Measurements from ENCODE around the gene EEIG1. TPM values are rescaled to one million over a fixed set of nuclear protein-coding genes. Genes with fewer than 3 reads are reported as not detected.
A peak's percentile ranks its signal among the peaks of the same experiment; 100 is the strongest.

EEIG1 gene
- polyA plus RNA-seq, 1 experiment, result 26.6 TPM

DNA sequence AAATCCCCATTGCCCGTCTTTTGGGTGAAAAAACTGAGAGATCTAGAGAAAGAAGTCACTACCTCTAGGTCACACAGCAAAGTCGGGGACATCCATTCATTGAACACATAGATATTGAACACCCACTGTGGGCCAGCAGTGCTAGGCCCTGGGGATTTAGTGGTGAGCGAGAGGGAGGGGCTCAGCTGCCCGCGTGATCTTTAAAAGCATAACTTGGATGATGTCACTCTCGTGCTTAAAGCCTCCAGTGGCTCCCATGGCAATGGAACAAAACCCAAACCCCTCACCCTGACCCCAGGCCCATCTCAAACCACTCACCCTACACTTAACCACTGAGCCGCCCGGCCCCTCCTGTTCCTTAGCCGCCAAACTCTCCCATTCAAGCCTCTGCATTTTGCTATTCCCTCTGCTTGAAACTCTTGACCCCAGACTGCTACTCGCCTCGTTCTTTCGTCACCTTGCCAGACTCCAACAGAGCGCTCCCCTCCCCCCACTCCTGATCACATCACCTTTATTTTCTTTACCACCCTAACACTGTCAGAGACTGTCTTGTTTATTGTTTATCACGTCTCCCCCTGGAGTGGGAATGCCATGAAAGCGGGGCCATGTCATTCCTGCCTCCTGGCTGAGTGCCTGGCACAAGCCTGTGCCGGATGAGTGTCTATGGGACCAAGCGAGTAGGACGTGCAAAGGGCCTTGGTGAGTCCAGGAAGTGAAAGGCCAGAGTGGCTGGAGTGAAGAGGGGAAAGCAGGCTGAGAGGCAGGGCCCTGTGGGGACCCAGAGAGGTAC, 49.5 kb downstream of the EEIG1 start:
- peaks cover 4% of the 10 kb centered on the region for H3K36me3 ChIP-seq (ENCODE audit: control insufficient read depth, insufficient read depth, low read length)
- H3K4me3 ChIP-seq (ENCODE audit: low read depth, low read length), result peak overlapping the region; percentile 52
- POLR2A ChIA-PET, result no interaction called here
- no peaks in the 10 kb centered on the region for H3K27me3 ChIP-seq (ENCODE audit: control insufficient read depth, insufficient read depth, low read length)
- no peak for TF ChIP-seq CTCF (IDR thresholded peaks at IDR 0.05; ENCODE audit: insufficient read depth, low read depth, low read length)
- CTCF ChIA-PET, result interaction anchor here (1.0 to 2.0 kb wide), 7 partner anchors 10 to 197 kb away, joined by 3 to 11 read pairs (median 6); partner anchors contain the start of gene TOR2A
- DNase-seq (ENCODE audit: low read depth), result no peak

Other genes with a start within 250 kb of the EEIG1 start
- gene TOR2A, start 245.7 kb downstream of the EEIG1 start, polyA plus RNA-seq (2011; rRNA removed), result 4.8 and 8.0 TPM in 2 replicates
- 0.04 and 0.06 TPM in 2 replicates for gene SH2D3C, start 202.3 kb downstream of the EEIG1 start, polyA plus RNA-seq (2011; rRNA removed)
- 34.4 and 35.6 TPM in 2 replicates for gene CDK9, start 195.0 kb downstream of the EEIG1 start, polyA plus RNA-seq (2011; rRNA removed)
- gene FPGS, start 178.1 kb downstream of the EEIG1 start, polyA plus RNA-seq (2011; rRNA removed), result 27.9 and 61.9 TPM in 2 replicates
- gene ENG, start 126.3 kb downstream of the EEIG1 start, polyA plus RNA-seq (2011; rRNA removed), result 23.3 and 44.6 TPM in 2 replicates
- gene AK1, start 103.3 kb downstream of the EEIG1 start, polyA plus RNA-seq (2011; rRNA removed), result 65.1 and 102 TPM in 2 replicates
- 48.5 and 78.3 TPM in 2 replicates for gene ST6GALNAC6, start 81.4 kb downstream of the EEIG1 start, polyA plus RNA-seq (2011; rRNA removed)
- gene ST6GALNAC4, start 63.9 kb downstream of the EEIG1 start, polyA plus RNA-seq (2011; rRNA removed), result 21.4 and 35.5 TPM in 2 replicates
- gene PIP5KL1, start 50.2 kb downstream of the EEIG1 start, polyA plus RNA-seq (2011; rRNA removed), result 1.9 and 2.3 TPM in 2 replicates
- gene DPM2, start 43.1 kb downstream of the EEIG1 start, polyA plus RNA-seq (2011; rRNA removed), result 35.0 and 55.3 TPM in 2 replicates
- gene NAIF1, start 86.3 kb upstream of the EEIG1 start, polyA plus RNA-seq (2011; rRNA removed), result 8.2 and 10.6 TPM in 2 replicates
- gene SLC25A25, start 87.2 kb upstream of the EEIG1 start, polyA plus RNA-seq (2011; rRNA removed), result 10.2 and 12.9 TPM in 2 replicates
- gene PTGES2, start 146.7 kb upstream of the EEIG1 start, polyA plus RNA-seq (2011; rRNA removed), result 59.7 and 91.9 TPM in 2 replicates
- gene LCN2, start 168.5 kb upstream of the EEIG1 start, polyA plus RNA-seq (2011; rRNA removed), result not detected in 2 replicates
- 45.0 and 60.4 TPM in 2 replicates for gene BBLN, start 179.3 kb upstream of the EEIG1 start, polyA plus RNA-seq (2011; rRNA removed)
- gene CIZ1, start 210.6 kb upstream of the EEIG1 start, polyA plus RNA-seq (2011; rRNA removed), result 24.0 and 36.0 TPM in 2 replicates
- 6.4 and 8.4 TPM in 2 replicates for gene DNM1, start 222.4 kb upstream of the EEIG1 start, polyA plus RNA-seq (2011; rRNA removed)

Data from BJ (cell line).